Occipital lobe (tissue), 2 donors: ENCODE data around the gene KASH5. TPM values are rescaled to one million over a fixed set of nuclear protein-coding genes. Genes with fewer than 3 reads are reported as not detected.
A peak's percentile ranks its signal among the peaks of the same experiment; 100 is the strongest.
"Not testable (repeated sequence)": the region's sequence is repeated elsewhere in the genome, so short reads cannot be mapped to it uniquely, and the experiment has no call there.

Experiments used
- DNase-seq: peaks from one replicate; lab custom pipeline; 2025; lab: John Stamatoyannopoulos, UW
- total RNA-seq: library from RNA; depleted of rRNA; stranded (reverse); fragments of >200 nt; gene quantifications from one replicate; pipeline ENCODE4 v1.2.3, GENCODE V29; 2014

The KASH5 gene
- total RNA-seq, 1 donor from 2014 or later: not detected

- no peak for DNase-seq
Observed at GRCh38 chr19:49361438-49362047, 26.5 kb upstream of the KASH5 start.

GRCh38 chr19:49362048-49362928 is 25.8 kb upstream of the KASH5 start, which contains the start of gene TEAD2:
Gene TEAD2 (minus strand): TSS chr19:49362416. CDS start chr19:49360075, 2,341 bp downstream.
- DNase-seq: no peak

GRCh38 chr19:49362929-49363267 is 25.2 kb upstream of the KASH5 start:
- no peak for DNase-seq

GRCh38 chr19:49363268-49364082 is 24.6 kb upstream of the KASH5 start, which contains the start of gene DKKL1:
Gene DKKL1 (plus strand): TSS chr19:49363877. CDS start chr19:49363999, 122 bp downstream.
- DNase-seq: peak; percentile 56

- DNase-seq: no peak
Observed at GRCh38 chr19:49364083-49364737, 23.8 kb upstream of the KASH5 start.

- DNase-seq: no peak
Observed at GRCh38 chr19:49366110-49366509, 21.9 kb upstream of the KASH5 start.

GRCh38 chr19:49368711-49369358 is 19.2 kb upstream of the KASH5 start:
- no peak for DNase-seq

GRCh38 chr19:49371184-49371583 is 16.9 kb upstream of the KASH5 start:
- no peak for DNase-seq

- not testable (repeated sequence) for DNase-seq
Observed at GRCh38 chr19:49373174-49373573, 14.9 kb upstream of the KASH5 start.

- DNase-seq: no peak
Observed at GRCh38 chr19:49374665-49375434, 13.2 kb upstream of the KASH5 start.

- no peak for DNase-seq
Observed at GRCh38 chr19:49378512-49378911, 9.5 kb upstream of the KASH5 start.

GRCh38 chr19:49380391-49380790 is 7.7 kb upstream of the KASH5 start:
- DNase-seq: no peak

- DNase-seq: no peak
Observed at GRCh38 chr19:49382639-49383038, 5.4 kb upstream of the KASH5 start.

GRCh38 chr19:49383599-49383998 is 4.5 kb upstream of the KASH5 start:
- no peak for DNase-seq

GRCh38 chr19:49389406-49389805 is 1.4 kb downstream of the KASH5 start:
- DNase-seq: no peak

- no peak for DNase-seq
Observed at GRCh38 chr19:49390131-49390928, 2.3 kb downstream of the KASH5 start.

GRCh38 chr19:49390929-49391359 is 2.9 kb downstream of the KASH5 start:
- DNase-seq: no peak

GRCh38 chr19:49391581-49392399 is 3.7 kb downstream of the KASH5 start:
- peak; percentile 57 for DNase-seq
